K562 (cell line): Measurements from ENCODE around the gene CREB3L2. TPM values are rescaled to one million over a fixed set of nuclear protein-coding genes. Genes with fewer than 3 reads are reported as not detected.

Experiments used
- ATAC-seq: fragments of 200-7000 bp; cut with Tn5 transposase; 3 replicates; pipeline ENCODE4 v1.9.1; 2020; ENCODE audit warnings: moderate library complexity
- BruUV-seq: library from RNA; stranded (reverse); fragments of 400-500 nt; replicated peaks from 2 replicates; lab custom pipeline; 2021; lab: Mats Ljungman, UMichigan
- CTCF ChIA-PET: fragments of 300-600 bp; formaldehyde crosslinking; extraction: SDS; loops from one replicate; lab custom pipeline; 2021; ENCODE audit warnings: low intra/inter-chr PET ratio; lab: Yijun Ruan, JAX
- POLR2A ChIA-PET: fragments of 300-600, 350-650 bp; sonication (Branson Sonifier 250); formaldehyde crosslinking; extraction: SDS; loops from one replicate; lab custom pipeline; 2021; ENCODE audit warnings: antibody characterized with exemption, inconsistent platforms; lab: Yijun Ruan, JAX
- DNase-seq, 4 experiments: peaks; one replicate each; pipeline versions ENCODE4 v3.0.0 to v3.0.0-alpha.2; 2011 to 2018; ENCODE audit warnings: low spot score in 3 of 4, mixed read lengths in 3 of 4; ENCODE audit errors: extremely low read depth in 1 of 4
- FAIRE-seq: peaks from 2 replicates; lab custom pipeline; 2011; peaks lifted over from hg19 to GRCh38; lab: Jason Lieb, UNC
- H2AFZ ChIP-seq: 2 replicates; pipeline ENCODE4 v1.6.0; 2011; ENCODE audit warnings: low read depth, low read length, control low read depth, inconsistent platforms
- H3K27ac ChIP-seq: fragments of 200-600 bp; 3 replicates; pipeline ENCODE4 v1.8.0; 2011; ENCODE audit warnings: low read depth, mild to moderate bottlenecking, control low read depth, inconsistent platforms, low read length, moderate library complexity, mixed read lengths; ENCODE audit errors: extremely low read depth
- H3K27me3 ChIP-seq, 2 experiments: fragments of 300-600 bp in 1 of 2; 2 replicates in 1 of 2; 3 replicates in 1 of 2; pipeline versions ENCODE4 v1.6.0 to v1.8.0; 2011; ENCODE audit warnings: inconsistent platforms in 2 of 2, low read length in 2 of 2, mild to moderate bottlenecking in 1 of 2, mixed read lengths in 1 of 2, moderate library complexity in 1 of 2; ENCODE audit not compliant: control insufficient read depth in 2 of 2, insufficient read depth in 2 of 2
- H3K36me3 ChIP-seq: fragments of 300-600 bp; 3 replicates; pipeline ENCODE4 v1.8.0; 2011; ENCODE audit warnings: mild to moderate bottlenecking, low read length, inconsistent platforms; ENCODE audit not compliant: control insufficient read depth, insufficient read depth
- H3K4me1 ChIP-seq, 2 experiments: fragments of 200-600 bp in 1 of 2; replicated peaks in 1 of 2; 2 replicates in 1 of 2; 3 replicates in 1 of 2; pipeline versions ENCODE4 v1.5.1 to v1.8.0; 2011; ENCODE audit warnings: inconsistent platforms in 2 of 2, low read length in 2 of 2, mild to moderate bottlenecking in 1 of 2, mixed read lengths in 1 of 2, moderate library complexity in 1 of 2; ENCODE audit not compliant: control insufficient read depth in 2 of 2, insufficient read depth in 2 of 2
- H3K4me2 ChIP-seq: 2 replicates; pipeline ENCODE4 v1.6.1; 2011; ENCODE audit warnings: low read length, control low read depth, inconsistent platforms, mixed read lengths; ENCODE audit not compliant: insufficient read depth
- H3K4me3 ChIP-seq: fragments of 200-600 bp; sonication (generic), shearing (Covaris generic); 2 replicates; pipeline ENCODE4 v1.5.1; 2016; ENCODE audit warnings: control low read depth, inconsistent platforms
- H3K79me2 ChIP-seq: fragments of 200-600 bp; 3 replicates; pipeline ENCODE4 v1.8.0; 2011; ENCODE audit warnings: low read length, inconsistent platforms; ENCODE audit not compliant: control insufficient read depth, insufficient read depth
- H3K9ac ChIP-seq, 2 experiments: 2 replicates each; pipeline versions ENCODE4 v1.6.0 to v1.6.1; 2011; ENCODE audit warnings: low read depth in 2 of 2, low read length in 2 of 2, control low read depth in 1 of 2, inconsistent platforms in 1 of 2, mild to moderate bottlenecking in 1 of 2, mixed read lengths in 1 of 2; ENCODE audit not compliant: insufficient read depth in 1 of 2
- H3K9me1 ChIP-seq: one replicate; pipeline ENCODE4 v1.6.0; 2011; ENCODE audit warnings: inconsistent platforms, mild to moderate bottlenecking, low read length, moderate library complexity; ENCODE audit not compliant: control insufficient read depth, insufficient read depth
- H3K9me3 ChIP-seq: replicated peaks from 2 replicates; pipeline ENCODE4 v1.5.1; 2011; ENCODE audit warnings: low read depth, low read length, inconsistent platforms; ENCODE audit not compliant: control insufficient read depth, insufficient read depth
- H4K20me1 ChIP-seq: replicated peaks from 2 replicates; pipeline ENCODE4 v1.6.1; 2011; ENCODE audit warnings: low read length, inconsistent platforms, mixed read lengths; ENCODE audit not compliant: control insufficient read depth, insufficient read depth
- AFF4 ChIP-seq: sonication (generic); formaldehyde crosslinking; IDR thresholded peaks from 2 replicates; pipeline ENCODE4 v1.8.0; 2023; ENCODE audit warnings: mild to moderate bottlenecking, missing genetic modification reagents
- CEBPB ChIP-seq: fragments of 450-650 bp; IDR thresholded peaks from 2 replicates; pipeline ENCODE4 v1.6.1; 2016; ENCODE audit warnings: missing genetic modification characterization, missing compliant biosample characterization
- CEBPG ChIP-seq, 3 experiments: fragments of 200-800 bp in 1 of 3; sonication (Bioruptor generic) in 1 of 3; sonication (generic) in 1 of 3; formaldehyde crosslinking in 1 of 3; IDR thresholded peaks in 2 of 3; conservative IDR thresholded peaks in 1 of 3; 2 replicates each; pipeline versions ENCODE4 v1.6.1 to v1.8.0; 2016 to 2022; ENCODE audit warnings: missing compliant biosample characterization in 2 of 3, missing genetic modification characterization in 2 of 3, mild to moderate bottlenecking in 1 of 3, missing genetic modification reagents in 1 of 3
- PRPF4 ChIP-seq: fragments of 200-400 bp; formaldehyde crosslinking; IDR thresholded peaks from one replicate; pipeline ENCODE4 v1.6.1; 2017; ENCODE audit warnings: low read length, low read depth, mild to moderate bottlenecking; ENCODE audit not compliant: insufficient read depth, poor library complexity, severe bottlenecking
- RAD21 ChIP-seq, 2 experiments: fragments of 250-450 bp in 1 of 2; fragments of 450-650 bp in 1 of 2; sonication (Bioruptor Pico) in 1 of 2; formaldehyde crosslinking in 1 of 2; IDR thresholded peaks in 1 of 2; conservative IDR thresholded peaks in 1 of 2; 2 replicates each; pipeline versions ENCODE4 v1.4.0 to v1.8.0; 2020 to 2022; ENCODE audit warnings: mild to moderate bottlenecking in 2 of 2, moderate library complexity in 1 of 2
- SMAD3 ChIP-seq: fragments of 450-650 bp; formaldehyde crosslinking; conservative IDR thresholded peaks from 2 replicates; pipeline ENCODE4 v1.4.0; 2020; ENCODE audit warnings: mild to moderate bottlenecking
- SRSF1 ChIP-seq: fragments of 200-400 bp; formaldehyde crosslinking; IDR thresholded peaks from 2 replicates; pipeline ENCODE4 v1.6.1; 2017; ENCODE audit warnings: mild to moderate bottlenecking, low read depth, low read length, moderate library complexity
- SRSF9 ChIP-seq: fragments of 200-400 bp; formaldehyde crosslinking; IDR thresholded peaks from 2 replicates; pipeline ENCODE4 v1.6.1; 2017; ENCODE audit warnings: low read depth, low read length, borderline replicate concordance
- TEAD1 ChIP-seq, 2 experiments: fragments of 450-650 bp in 1 of 2; sonication (generic) in 1 of 2; formaldehyde crosslinking; IDR thresholded peaks; 2 replicates each; pipeline versions ENCODE4 v1.4.0 to v1.8.0; 2020 to 2022; ENCODE audit warnings: mild to moderate bottlenecking in 2 of 2, missing genetic modification reagents in 1 of 2
- WHSC1 ChIP-seq: IDR thresholded peaks from one replicate; pipeline ENCODE4 v1.6.1; 2012; ENCODE audit warnings: low read length, control low read depth, inconsistent platforms
- ZBED1 ChIP-seq: IDR thresholded peaks from 2 replicates; pipeline ENCODE4 v1.6.1; 2014
- ZBTB43 ChIP-seq: sonication (generic); formaldehyde crosslinking; IDR thresholded peaks from 2 replicates; pipeline ENCODE4 v1.8.0; 2023; ENCODE audit warnings: mild to moderate bottlenecking, missing genetic modification reagents
- ZNF436 ChIP-seq: fragments of 250-450, 450-650 bp; sonication (Bioruptor Pico); formaldehyde crosslinking; IDR thresholded peaks from 2 replicates; pipeline ENCODE4 v1.7.0; 2020; ENCODE audit warnings: mild to moderate bottlenecking
- ZNF583 ChIP-seq: fragments of 250-450 bp; sonication (Bioruptor Pico); IDR thresholded peaks from 2 replicates; pipeline ENCODE4 v1.4.0; 2020
- WGBS: fragments of 100-300 bp; shearing (Covaris generic); methylation state at CpG from one replicate; pipeline ENCODE4 v1.1.6; 2016; ENCODE audit warnings: low coverage, mixed read lengths; ENCODE audit not compliant: insufficient coverage; ENCODE audit errors: missing lambda C conversion rate; 5-methylcytosine and 5-hydroxymethylcytosine counted together
- in situ Hi-C: fragments of 300-500 bp; cut with MboI; formaldehyde crosslinking; loops from 4 replicates; pipeline ENCODE4 v1.15.0; 2018; ENCODE audit warnings: inconsistent platforms, mixed read lengths
- intact Hi-C: fragments of 100-400 bp; cut with micrococcal nuclease; formaldehyde crosslinking; loops from 2 replicates; pipeline ENCODE4 v1.14.2; 2022
- polyA plus RNA-seq, 8 experiments: library from polyadenylated mRNA; depleted of rRNA in 4 of 8; stranded (reverse) in 5 of 8; unstranded in 3 of 8; fragments of >200 nt; fragmentation: Nextera tagmentation in 2 of 8; fragmentation: Illumina TruSeq in 1 of 8; extraction: Ambion mirVana in 2 of 8; extraction: Trizol in 1 of 8; gene quantifications; 2 replicates each; pipeline versions ENCODE4 v1.2.1 to v1.2.3, GENCODE V29; 2011 to 2014; ENCODE audit warnings: inconsistent platforms in 1 of 8, missing spikeins in 1 of 8
- total RNA-seq, 7 experiments: library from RNA; depleted of rRNA in 6 of 7; stranded (reverse); fragments of >200 nt in 6 of 7; fragmentation: Illumina TruSeq in 2 of 7; extraction: Trizol in 2 of 7; gene quantifications; 2 replicates each; pipeline versions ENCODE4 v1.2.1 to v1.2.3, GENCODE V29; 2011 to 2021; ENCODE audit warnings: low replicate concordance in 1 of 7

CREB3L2 gene
- total and polyA plus RNA-seq, 9 of the 15 experiments (the other 6 are each of a cell fraction or from before 2014, with no cell fraction given) = 7.1 to 45.6 (median 15.8) TPM

GRCh38 chr7:137965942-137966640 lies 35.8 kb downstream of the CREB3L2 start:
- Histone ChIP-seq H2AFZ (no peak overlapping the region), H3K9me1 (no peaks in the 10 kb centered on the region), H3K9me3 (no peaks in the 10 kb centered on the region), H3K9ac (peak overlapping the region in 1 of 2 experiments; percentile 58; a peak in 1 of 4 replicates), H3K4me3 (no peak overlapping the region), H3K4me2 (peak overlapping the region; percentile 39; the same call in 1 of the 2 replicates), H3K27ac (peak overlapping the region; percentile 82), H3K4me1 (peaks cover 52 to 68% of the 10 kb centered on the region in 2 experiments), H4K20me1 (no peaks in the 10 kb centered on the region), H3K27me3 (no peaks in the 10 kb centered on the region), H3K36me3 (peaks cover 2% of the 10 kb centered on the region; the same call in 1 of the 3 replicates), H3K79me2 (peaks cover 91% of the 10 kb centered on the region)
- DNase-seq (no peak), ATAC-seq (no peak), FAIRE-seq (no peak)
- POLR2A ChIA-PET = interaction anchor here (0.7 to 3.6 kb wide), 7 partner anchors 10 to 582 kb away, joined by 3 to 15 read pairs (median 6); no protein-coding TSS in a partner anchor
- in situ Hi-C loops = loop anchor here (25.0 kb wide), 1 partner anchor 1396 kb away; the partner anchor contains the start of gene LUC7L2
- intact Hi-C loops = loop anchor here (2.0 kb wide), 2 partner anchors 31 to 63 kb away; no protein-coding TSS in a partner anchor
- no TSS peak for BruUV-seq
- CTCF ChIA-PET = interaction anchor here (0.5 kb wide), 1 partner anchor 20 kb away, joined by 3 read pairs; no protein-coding TSS in a partner anchor
- WGBS = 37% methylated on average over 2 of the region's 2 CpGs
- TF ChIP-seq SRSF1 (no peak), CEBPB (peak; percentile 56; the same call in 1 of the 2 replicates), PRPF4 (no peak), ZBTB43 (no peak), CEBPG (CRISPR knock-in tag; IDR thresholded peaks at IDR 0.05) (no peak), CEBPG (tag; conservative IDR thresholded peaks at IDR 0.05 in 1 of 2, IDR thresholded peaks at IDR 0.05 in 1 of 2) (peak in 1 of 2 experiments; percentile 78; a peak in 3 of 4 replicates), WHSC1 (no peak), SMAD3 (CRISPR knock-in tag) (no peak), ZBED1 (no peak), TEAD1 (CRISPR knock-in tag; IDR thresholded peaks at IDR 0.05) (no peak), ZNF583 (no peak), AFF4 (CRISPR knock-in tag) (no peak), ZNF436 (CRISPR knock-in tag) (no peak), RAD21 (CRISPR knock-in tag; conservative IDR thresholded peaks at IDR 0.05 in 1 of 2, IDR thresholded peaks at IDR 0.05 in 1 of 2) (peak in 1 of 2 experiments; percentile 37; a peak in 2 of 4 replicates), SRSF9 (no peak)
